Activated CD8-positive, alpha-beta T cell treated with anti-CD3 and anti-CD28 coated beads, Interleukin-2, amount 10 ng/mL, durations not matched to agents 7 days and 5 days (primary cell): ENCODE data around the gene PCNX3. TPM values are rescaled to one million over a fixed set of nuclear protein-coding genes. Genes with fewer than 3 reads are reported as not detected.

Experiments used
- ATAC-seq: fragments of 150-1000 bp; cut with Tn5 transposase; one replicate; pipeline ENCODE4 v1.10.0; 2021; ENCODE audit warnings: moderate library complexity
- CTCF ChIA-PET: fragments of 350-600 bp; sonication (Branson Sonifier 250); formaldehyde crosslinking; loops from one replicate; lab custom pipeline; 2021; ENCODE audit warnings: antibody characterized with exemption; lab: Charles Lee
- POLR2A ChIA-PET: fragments of 350-600 bp; sonication (Branson Sonifier 250); formaldehyde crosslinking; loops from one replicate; lab custom pipeline; 2021; ENCODE audit warnings: antibody characterized with exemption; lab: Charles Lee
- DNase-seq: peaks from one replicate; pipeline ENCODE4 v3.0.0-alpha.2; 2020
- H3K27ac Mint-ChIP-seq: one replicate; pipeline ENCODE4 v1.8.0; 2021; ENCODE audit warnings: mild to moderate bottlenecking, mixed read lengths
- H3K27me3 Mint-ChIP-seq: one replicate; pipeline ENCODE4 v1.8.0; 2021; ENCODE audit warnings: low read depth, mixed read lengths
- H3K36me3 Mint-ChIP-seq: one replicate; pipeline ENCODE4 v1.8.0; 2021; ENCODE audit warnings: low read depth, mixed read lengths
- H3K4me1 Mint-ChIP-seq: one replicate; pipeline ENCODE4 v1.8.0; 2021; ENCODE audit warnings: low read depth, mixed read lengths
- H3K4me3 Mint-ChIP-seq: one replicate; pipeline ENCODE4 v1.8.0; 2021; ENCODE audit warnings: mild to moderate bottlenecking, mixed read lengths
- H3K9me3 Mint-ChIP-seq: one replicate; pipeline ENCODE4 v1.8.0; 2022; ENCODE audit warnings: mixed read lengths; ENCODE audit not compliant: insufficient read depth
- total RNA-seq, 2 experiments: library from RNA; stranded (reverse); gene quantifications; one replicate each; pipeline ENCODE4 v1.2.3, GENCODE V29; 2021

The PCNX3 gene
- total RNA-seq, 2 experiments from 2014 or later, result 50.1 to 54.8 TPM

DNA sequence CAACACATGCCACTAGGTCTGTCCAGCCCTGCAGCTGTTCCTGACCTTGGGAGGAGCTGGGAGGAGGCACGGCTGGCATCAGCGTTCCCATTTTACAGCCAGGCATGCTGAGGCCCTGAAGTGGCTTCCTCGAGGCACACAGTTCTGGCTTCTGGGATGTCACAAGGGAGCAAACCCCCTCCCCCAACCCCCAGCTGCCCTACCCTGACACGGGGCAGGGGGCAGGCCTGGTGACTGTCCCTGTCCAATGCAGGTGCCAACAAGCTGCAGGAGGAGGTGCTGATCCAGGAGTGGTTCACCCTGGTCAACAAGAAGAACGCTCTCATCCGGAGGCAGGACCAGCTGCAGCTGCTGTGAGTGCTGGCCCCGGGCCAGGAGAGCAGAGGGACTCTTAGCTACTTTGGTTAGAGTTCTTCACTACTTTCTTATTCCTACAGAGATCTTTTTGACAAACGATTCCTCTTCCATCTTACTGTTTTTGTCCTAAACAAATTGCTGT is 25.3 kb upstream of the PCNX3 start:
- Mint-ChIP-seq H3K27ac (peak overlapping the region; percentile 39), H3K4me3 (no peak overlapping the region), H3K36me3 (peaks cover 39% of the 10 kb centered on the region), H3K4me1 (peaks cover 47% of the 10 kb centered on the region), H3K27me3 (no peaks in the 10 kb centered on the region), H3K9me3 (no peaks in the 10 kb centered on the region)
- no peak for ATAC-seq
- DNase-seq, result no peak
- ChIA-PET CTCF (interaction anchor here (0.6 to 12.3 kb wide), 9 partner anchors 9 to 227 kb away, joined by 3 to 172 read pairs (median 5); partner anchors contain the start of genes EHBP1L1, FAM89B and ZNRD2), POLR2A (interaction anchor here (0.6 to 1.5 kb wide), 3 partner anchors 18 to 24 kb away, joined by 3 to 6 read pairs (median 3); partner anchors contain the start of genes FAM89B, MAP3K11 and PCNX3)

DNA sequence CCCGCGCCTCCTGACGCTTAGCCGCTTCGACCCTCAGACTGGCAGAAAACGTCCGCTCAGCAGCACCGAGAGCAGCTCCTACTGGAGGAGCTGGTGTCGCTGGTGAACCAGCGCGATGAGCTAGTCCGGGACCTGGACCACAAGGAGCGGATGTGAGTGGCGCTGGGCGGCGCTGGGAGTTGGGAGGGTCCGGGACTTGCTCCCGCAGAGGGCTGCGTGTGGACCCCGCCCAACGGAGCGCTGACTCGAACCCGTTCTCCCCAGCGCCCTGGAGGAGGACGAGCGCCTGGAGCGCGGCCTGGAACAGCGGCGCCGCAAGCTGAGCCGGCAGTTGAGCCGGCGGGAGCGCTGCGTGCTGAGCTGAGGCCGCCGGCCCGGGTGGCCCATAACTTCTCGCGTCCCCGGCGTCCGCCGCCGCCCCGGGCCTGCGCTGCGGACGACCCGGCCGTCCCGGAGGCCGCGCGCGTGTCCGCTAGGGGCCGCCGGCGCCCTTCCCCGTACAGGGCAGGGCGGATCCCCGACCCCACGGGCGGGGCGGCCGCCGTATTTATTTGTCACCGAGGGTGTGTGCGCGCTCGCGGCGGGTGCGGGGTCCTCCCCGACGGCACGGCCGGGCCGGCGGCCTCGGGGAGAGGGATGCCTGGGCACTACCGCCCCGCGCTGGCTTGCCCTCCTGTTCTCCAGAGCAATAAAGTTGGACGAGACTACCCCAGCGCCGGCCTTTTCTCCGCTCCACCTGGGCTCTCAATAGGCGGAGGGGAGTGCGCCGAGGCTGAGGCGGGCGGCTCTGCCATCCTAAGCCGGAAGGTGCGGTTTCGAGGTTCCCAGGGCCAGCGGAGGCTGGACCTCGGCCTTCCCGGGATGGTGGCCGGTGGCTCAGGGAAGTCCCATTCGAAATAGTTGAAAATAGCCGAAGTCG is 23.4 kb upstream of the PCNX3 start:
- no peak for DNase-seq
- no peak overlapping the region for H3K4me3 Mint-ChIP-seq
- POLR2A ChIA-PET, result interaction anchor here (1.2 kb wide), 1 partner anchor 17 kb away, joined by 3 read pairs; the partner anchor contains the start of gene EHBP1L1
- H3K9me3 Mint-ChIP-seq, result no peaks in the 10 kb centered on the region
- no peak for ATAC-seq
- CTCF ChIA-PET, result interaction anchor here (0.8 to 12.3 kb wide), 9 partner anchors 10 to 630 kb away, joined by 3 to 172 read pairs (median 12); partner anchors contain the start of genes EHBP1L1, PCNX3 and ZNRD2
- no peaks in the 10 kb centered on the region for H3K27me3 Mint-ChIP-seq
- H3K36me3 Mint-ChIP-seq, result peaks cover 25% of the 10 kb centered on the region
- peaks cover 34% of the 10 kb centered on the region for H3K4me1 Mint-ChIP-seq
- H3K27ac Mint-ChIP-seq, result no peak overlapping the region

GRCh38 chr11:65592858-65593517 is 22.6 kb upstream of the PCNX3 start:
- no peaks in the 10 kb centered on the region for H3K27me3 Mint-ChIP-seq
- H3K4me1 Mint-ChIP-seq, result peaks cover 26% of the 10 kb centered on the region
- H3K9me3 Mint-ChIP-seq, result no peaks in the 10 kb centered on the region
- ATAC-seq (no peak), DNase-seq (no peak)
- peaks cover 21% of the 10 kb centered on the region for H3K36me3 Mint-ChIP-seq
- no peak overlapping the region for H3K4me3 Mint-ChIP-seq
- ChIA-PET POLR2A (interaction anchor here (1.3 to 1.5 kb wide), 2 partner anchors 10 to 11 kb away, joined by 3 to 4 read pairs; no protein-coding TSS in a partner anchor), CTCF (interaction anchor here (0.8 to 12.3 kb wide), 17 partner anchors 11 to 631 kb away, joined by 3 to 172 read pairs (median 9); partner anchors contain the start of genes EHBP1L1, FAM89B, PCNX3 and SCYL1)
- no peak overlapping the region for H3K27ac Mint-ChIP-seq

- H3K27ac Mint-ChIP-seq, result peak overlapping the region; percentile 63
- DNase-seq (peak; percentile 64), ATAC-seq (peak; percentile 73)
- H3K27me3 Mint-ChIP-seq, result no peaks in the 10 kb centered on the region
- ChIA-PET CTCF (interaction anchor here (0.7 to 12.3 kb wide), 22 partner anchors 10 to 429 kb away, joined by 3 to 172 read pairs (median 7); partner anchors contain the start of genes EHBP1L1, FAM89B, PCNX3 and SCYL1), POLR2A (interaction anchor here (1.1 to 1.5 kb wide), 4 partner anchors 9 to 21 kb away, joined by 3 to 4 read pairs (median 3); partner anchors contain the start of gene EHBP1L1)
- no peaks in the 10 kb centered on the region for H3K9me3 Mint-ChIP-seq
- peaks cover 18% of the 10 kb centered on the region for H3K4me1 Mint-ChIP-seq
- no peak overlapping the region for H3K4me3 Mint-ChIP-seq
- H3K36me3 Mint-ChIP-seq, result peaks cover 16% of the 10 kb centered on the region
Measured at GRCh38 chr11:65593518-65594414, 21.8 kb upstream of the PCNX3 start.

GRCh38 chr11:65595131-65595530 is 20.4 kb upstream of the PCNX3 start:
- Mint-ChIP-seq H3K9me3 (no peaks in the 10 kb centered on the region), H3K27me3 (no peaks in the 10 kb centered on the region), H3K4me3 (no peak overlapping the region), H3K4me1 (peaks cover 12% of the 10 kb centered on the region), H3K36me3 (peaks cover 18% of the 10 kb centered on the region), H3K27ac (peak overlapping the region; percentile 53)
- no peak for ATAC-seq
- ChIA-PET POLR2A (interaction anchor here (0.6 to 0.8 kb wide), 2 partner anchors 20 to 25 kb away, joined by 3 read pairs; partner anchors contain the start of gene PCNX3), CTCF (interaction anchor here (1.3 to 12.3 kb wide), 9 partner anchors 9 to 52 kb away, joined by 3 to 172 read pairs (median 16); partner anchors contain the start of genes EHBP1L1 and PCNX3)
- no peak for DNase-seq

GRCh38 chr11:65595543-65596281 is 19.9 kb upstream of the PCNX3 start, which contains the start of gene KCNK7:
Gene KCNK7 (minus strand): TSS chr11:65595800. CDS start chr11:65595772, 28 bp downstream.
- Mint-ChIP-seq H3K4me1 (peaks cover 10% of the 10 kb centered on the region), H3K4me3 (no peak within 1 kb of the TSS), H3K27me3 (no peaks in the 10 kb centered on the region), H3K27ac (peak within 1 kb of the TSS; percentile 53), H3K9me3 (no peaks in the 10 kb centered on the region), H3K36me3 (peaks cover 15% of the 10 kb centered on the region)
- CTCF ChIA-PET, result interaction anchor here (1.3 to 12.3 kb wide), 6 partner anchors 13 to 52 kb away, joined by 3 to 172 read pairs (median 20); partner anchors contain the start of gene EHBP1L1
- POLR2A ChIA-PET, result interaction anchor here (0.8 to 0.9 kb wide), 2 partner anchors 19 to 46 kb away, joined by 3 read pairs; partner anchors contain the start of gene PCNX3
- no peak for DNase-seq
- no peak for ATAC-seq

DNA sequence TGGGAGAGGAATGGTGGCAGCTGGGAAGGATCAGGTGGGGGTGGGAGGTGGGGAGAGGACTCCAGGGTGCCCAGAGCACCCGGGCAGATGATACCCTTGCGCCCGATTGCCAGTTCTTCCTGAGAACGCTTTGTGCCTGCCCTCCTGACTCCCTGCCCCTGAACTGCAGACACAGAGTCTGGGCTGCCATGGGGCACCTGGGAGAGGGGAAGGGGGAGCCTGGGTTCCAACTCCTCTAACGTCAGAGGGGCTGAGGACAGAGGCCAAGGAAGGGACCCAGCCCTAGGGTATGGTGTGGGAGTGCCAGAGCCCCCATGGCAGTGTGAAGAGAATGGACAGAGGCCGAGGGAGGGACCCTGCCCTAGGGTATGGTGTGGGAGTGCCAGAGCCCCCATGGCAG is 19.1 kb upstream of the PCNX3 start:
- Mint-ChIP-seq H3K27ac (peak overlapping the region; percentile 43), H3K4me1 (peaks cover 10% of the 10 kb centered on the region), H3K36me3 (peaks cover 17% of the 10 kb centered on the region), H3K9me3 (no peaks in the 10 kb centered on the region), H3K4me3 (no peak overlapping the region), H3K27me3 (no peaks in the 10 kb centered on the region)
- CTCF ChIA-PET, result interaction anchor here (12.3 kb wide), 1 partner anchor 53 kb away, joined by 172 read pairs; no protein-coding TSS in a partner anchor
- POLR2A ChIA-PET, result no interaction called here
- DNase-seq (no peak), ATAC-seq (no peak)

DNA sequence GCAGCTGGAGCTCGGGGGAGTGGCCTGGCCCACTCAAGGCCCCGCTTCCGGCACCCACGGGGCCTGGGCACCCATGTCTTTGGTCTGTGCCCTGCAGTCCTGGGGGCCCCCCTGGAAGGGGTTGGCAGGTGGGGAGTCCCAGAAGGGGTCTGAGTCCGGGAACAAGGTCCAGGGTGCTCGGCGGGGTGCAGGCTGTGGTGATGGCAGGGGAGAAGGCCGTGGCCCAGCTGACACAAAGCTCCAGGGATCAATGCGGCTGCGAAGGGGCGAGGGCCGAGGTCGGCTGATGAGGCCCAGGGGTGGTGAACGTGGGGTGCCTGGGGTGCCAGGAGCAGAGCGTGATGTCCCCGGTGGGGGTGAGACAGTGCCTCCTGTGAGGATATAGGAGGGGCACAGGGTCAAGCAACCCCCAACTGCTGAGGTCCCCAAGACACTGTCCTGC is 17.3 kb upstream of the PCNX3 start:
- H3K36me3 Mint-ChIP-seq, result peaks cover 19% of the 10 kb centered on the region
- ChIA-PET CTCF (interaction anchor here (1.2 to 1.6 kb wide), 2 partner anchors 10 to 86 kb away, joined by 3 to 4 read pairs; no protein-coding TSS in a partner anchor), POLR2A (no interaction called here)
- no peaks in the 10 kb centered on the region for H3K27me3 Mint-ChIP-seq
- ATAC-seq, result no peak
- peaks cover 10% of the 10 kb centered on the region for H3K4me1 Mint-ChIP-seq
- H3K27ac Mint-ChIP-seq, result no peak overlapping the region
- no peak overlapping the region for H3K4me3 Mint-ChIP-seq
- no peak for DNase-seq
- no peaks in the 10 kb centered on the region for H3K9me3 Mint-ChIP-seq

DNA sequence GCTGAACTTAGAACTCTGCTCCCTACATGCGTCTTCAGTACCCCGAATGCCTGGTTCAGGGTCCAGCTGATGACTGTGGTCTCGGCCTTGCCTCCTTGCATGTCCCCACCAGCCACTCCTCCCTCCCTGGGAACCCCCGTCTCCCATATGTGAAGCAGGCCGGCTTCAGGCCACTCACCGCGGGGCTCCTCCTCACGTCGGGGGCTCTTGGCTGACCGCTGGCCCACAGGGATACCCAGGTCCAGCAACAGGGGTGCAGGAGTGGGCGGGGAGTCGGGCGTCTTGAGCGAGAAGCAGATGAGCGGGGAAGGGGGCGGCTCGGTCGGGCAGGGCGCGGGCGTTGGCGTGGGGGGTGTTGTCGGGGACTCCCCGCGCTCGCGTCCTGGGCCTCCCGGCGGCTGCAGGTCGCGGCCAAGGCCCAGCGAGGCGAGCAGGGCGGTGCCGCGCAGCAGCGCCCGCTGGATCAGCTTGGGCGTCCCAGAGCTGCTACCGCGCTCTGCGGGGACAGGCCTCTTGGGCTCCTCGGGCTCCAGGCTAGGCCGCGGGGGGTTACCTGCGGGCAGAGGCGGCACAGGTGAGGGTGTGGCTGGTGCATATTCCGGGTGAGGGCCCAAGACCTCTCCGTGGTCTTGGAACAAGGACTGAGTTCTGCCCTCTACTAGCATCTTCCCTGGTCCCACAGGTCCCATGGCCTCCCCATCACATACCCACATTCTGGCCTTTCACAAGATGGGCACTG is 16.2 kb upstream of the PCNX3 start:
- ChIA-PET CTCF (interaction anchor here (0.7 to 1.6 kb wide), 2 partner anchors 11 to 26 kb away, joined by 3 to 4 read pairs; no protein-coding TSS in a partner anchor), POLR2A (interaction anchor here (0.6 to 1.6 kb wide), 3 partner anchors 10 to 48 kb away, joined by 3 to 5 read pairs (median 3); partner anchors contain the start of gene PCNX3)
- no peak for DNase-seq
- no peaks in the 10 kb centered on the region for H3K9me3 Mint-ChIP-seq
- no peak overlapping the region for H3K4me3 Mint-ChIP-seq
- peaks cover 27% of the 10 kb centered on the region for H3K36me3 Mint-ChIP-seq
- no peak for ATAC-seq
- no peaks in the 10 kb centered on the region for H3K27me3 Mint-ChIP-seq
- H3K27ac Mint-ChIP-seq, result no peak overlapping the region
- peaks cover 10% of the 10 kb centered on the region for H3K4me1 Mint-ChIP-seq
